A549 treated with DMSO at 1 μM for 4 hours (cell line): ENCODE measurements around the gene NPHS2. TPM values are rescaled to one million over a fixed set of nuclear protein-coding genes. Genes with fewer than 3 reads are reported as not detected.

ENCODE experiments used
- total RNA-seq: library from RNA; stranded (reverse); fragments of 200-300 nt; extraction: Qiagen RNA extraction; gene quantifications from 5 replicates; pipeline ENCODE4 v1.2.3, GENCODE V29; 2022; ENCODE audit warnings: low read depth

NPHS2 gene
- not detected in 5 replicates for total RNA-seq

GRCh38 chr1:179575497-179576314 lies at the start of gene NPHS2:
Gene NPHS2 (minus strand): TSS chr1:179575948. CDS start chr1:179575864, 84 bp downstream.

GRCh38 chr1:179591592-179592580 lies 16.1 kb upstream of the NPHS2 start, which contains the start of gene TDRD5:
Gene TDRD5 (plus strand): TSS chr1:179591832. CDS start chr1:179592616, 784 bp downstream.

Other genes starting within 250 kb of the NPHS2 start
- 0.24 to 0.71 TPM (median 0.43 TPM) in 5 replicates for gene AXDND1, start 210.0 kb downstream of the NPHS2 start, total RNA-seq
- gene TDRD5, start 15.9 kb upstream of the NPHS2 start, total RNA-seq, result 0.02 to 0.06 TPM (median 0.04 TPM) in 4 of 5 replicates, not detected in the other
- 0.02 TPM in 1 of 5 replicates, not detected in the others for gene FAM163A, start 167.3 kb upstream of the NPHS2 start, total RNA-seq